ENCODE measurements around the gene SLC15A3. TPM values are rescaled to one million over a fixed set of nuclear protein-coding genes. Genes with fewer than 3 reads are reported as not detected.

SLC15A3 gene
- total RNA-seq, 2 donors from 2014 or later: 2.0 to 6.2 TPM

GRCh38 chr11:60966890-60967289, 14.9 kb upstream of the SLC15A3 start:
- DNase-seq (no peak), ATAC-seq (no peak)
- intact Hi-C loops (cut with DNase I): no loop called here
- 63 to 80% methylated on average over 4 of the region's 4 CpGs for WGBS, 2 donors
- TF ChIP-seq POLR2A (IDR thresholded peaks at IDR 0.05): no peak
- TF ChIP-seq CTCF (IDR thresholded peaks at IDR 0.05): no peak
- Histone ChIP-seq H3K27me3 (no peaks in the 10 kb centered on the region), H3K9me3 (no peaks in the 10 kb centered on the region), H3K36me3 (replicated peaks in 1 of 2; ENCODE audit: insufficient read depth in 1 of 2, low read depth in 2 of 2) (no peaks in the 10 kb centered on the region), H3K4me1 (peaks cover 4% of the 10 kb centered on the region), H3K27ac (no peak overlapping the region), H3K4me3 (no peak overlapping the region)

GRCh38 chr11:60964801-60965200, 12.8 kb upstream of the SLC15A3 start:
- H3K4me1 ChIP-seq: no peaks in the 10 kb centered on the region
- ATAC-seq (no peak), DNase-seq (no peak)
- H3K36me3 ChIP-seq (replicated peaks in 1 of 2; ENCODE audit: insufficient read depth in 1 of 2, low read depth in 2 of 2): no peaks in the 10 kb centered on the region
- no peaks in the 10 kb centered on the region for H3K27me3 ChIP-seq
- H3K27ac ChIP-seq: no peak overlapping the region
- intact Hi-C loops (cut with DNase I): no loop called here
- H3K9me3 ChIP-seq: no peaks in the 10 kb centered on the region
- no peak overlapping the region for H3K4me3 ChIP-seq
- WGBS, 2 donors: 82 to 89% methylated on average over 6 of the region's 6 CpGs
- TF ChIP-seq POLR2A (IDR thresholded peaks at IDR 0.05) (no peak), CTCF (IDR thresholded peaks at IDR 0.05) (no peak)

- 89 to 90% methylated on average over 7 of the region's 7 CpGs for WGBS, 2 donors
These were observed 8.4 kb upstream of the SLC15A3 start for GRCh38 chr11:60960405-60960804.

GRCh38 chr11:60959431-60959830, 7.5 kb upstream of the SLC15A3 start:
- DNase-seq (no peak), ATAC-seq (no peak)
- no peaks in the 10 kb centered on the region for H3K36me3 ChIP-seq (replicated peaks in 1 of 2; ENCODE audit: insufficient read depth in 1 of 2, low read depth in 2 of 2)
- H3K4me1 ChIP-seq: no peaks in the 10 kb centered on the region
- H3K4me3 ChIP-seq: no peak overlapping the region
- WGBS, 2 donors: 73 to 74% methylated on average over 6 of the region's 6 CpGs
- no peaks in the 10 kb centered on the region for H3K27me3 ChIP-seq
- intact Hi-C loops (cut with DNase I): no loop called here
- H3K9me3 ChIP-seq: no peaks in the 10 kb centered on the region
- TF ChIP-seq CTCF (IDR thresholded peaks at IDR 0.05): no peak
- no peak for TF ChIP-seq POLR2A (IDR thresholded peaks at IDR 0.05)
- H3K27ac ChIP-seq: no peak overlapping the region

More at GRCh38 chr11:60960405-60960804, 8.4 kb upstream of the SLC15A3 start:
- ATAC-seq (no peak), DNase-seq (no peak)
- TF ChIP-seq CTCF (IDR thresholded peaks at IDR 0.05) (no peak), POLR2A (IDR thresholded peaks at IDR 0.05) (no peak)
- no peaks in the 10 kb centered on the region for H3K9me3 ChIP-seq
- intact Hi-C loops (cut with DNase I): no loop called here
- H3K27ac ChIP-seq: no peak overlapping the region
- no peak overlapping the region for H3K4me3 ChIP-seq
- H3K36me3 ChIP-seq (replicated peaks in 1 of 2; ENCODE audit: insufficient read depth in 1 of 2, low read depth in 2 of 2): no peaks in the 10 kb centered on the region
- no peaks in the 10 kb centered on the region for H3K27me3 ChIP-seq
- H3K4me1 ChIP-seq: no peaks in the 10 kb centered on the region

- no peaks in the 10 kb centered on the region for H3K4me1 ChIP-seq
- TF ChIP-seq CTCF (IDR thresholded peaks at IDR 0.05) (no peak), POLR2A (IDR thresholded peaks at IDR 0.05) (no peak)
- H3K36me3 ChIP-seq (replicated peaks in 1 of 2; ENCODE audit: insufficient read depth in 1 of 2, low read depth in 2 of 2): no peaks in the 10 kb centered on the region
These were observed 5.2 kb upstream of the SLC15A3 start for GRCh38 chr11:60957188-60957587.

More at GRCh38 chr11:60957188-60957587, 5.2 kb upstream of the SLC15A3 start:
- DNase-seq (no peak), ATAC-seq (no peak)
- intact Hi-C loops (cut with DNase I): no loop called here
- H3K27ac ChIP-seq: no peak overlapping the region
- H3K4me3 ChIP-seq: no peak overlapping the region
- H3K9me3 ChIP-seq: no peaks in the 10 kb centered on the region
- no peaks in the 10 kb centered on the region for H3K27me3 ChIP-seq
- 74 to 76% methylated on average over 4 of the region's 4 CpGs for WGBS, 2 donors
